Spleen (tissue), 7 donors: ENCODE data around the gene CCL11.

Experiments used
- POLR2A ChIP-seq, 3 donors: fragments of 450-650 bp; IDR thresholded peaks; one replicate each; pipeline ENCODE4 v1.5.1; 2017; ENCODE audit warnings: antibody characterized with exemption in 3 of 3, mild to moderate bottlenecking in 1 of 3
- POLR2AphosphoS5 ChIP-seq, 3 donors: sonication (generic); formaldehyde crosslinking; IDR thresholded peaks; one replicate each; pipeline ENCODE4 v1.5.1; 2017; ENCODE audit warnings: antibody characterized with exemption in 3 of 3
- TF ChIP-seq, protein P1 (sequence below), 11 experiments: fragments of 200-600 bp in 7 of 11; fragments of 450-650 bp in 4 of 11; sonication (generic) in 4 of 11; IDR thresholded peaks in 8 of 11; conservative IDR thresholded peaks in 3 of 11; 1 replicate in 7 of 11; 2 replicates in 4 of 11; pipeline versions ENCODE4 v1.4.0 to v1.8.0; 2016 to 2021; ENCODE audit warnings: antibody characterized with exemption in 11 of 11, inconsistent platforms in 4 of 11, mild to moderate bottlenecking in 1 of 11
- donor health status: DM: no; HTN: no; CAD: no; lungs with moderate emphysema.
- donor health status: DM: no; HTN: no; CAD: no.
- donor health status: DM: no; HTN: no; CAD: no.

GRCh38 chr17:34291721-34292348 is 6.3 kb downstream of the CCL11 start:
- TF ChIP-seq, protein P1, sequence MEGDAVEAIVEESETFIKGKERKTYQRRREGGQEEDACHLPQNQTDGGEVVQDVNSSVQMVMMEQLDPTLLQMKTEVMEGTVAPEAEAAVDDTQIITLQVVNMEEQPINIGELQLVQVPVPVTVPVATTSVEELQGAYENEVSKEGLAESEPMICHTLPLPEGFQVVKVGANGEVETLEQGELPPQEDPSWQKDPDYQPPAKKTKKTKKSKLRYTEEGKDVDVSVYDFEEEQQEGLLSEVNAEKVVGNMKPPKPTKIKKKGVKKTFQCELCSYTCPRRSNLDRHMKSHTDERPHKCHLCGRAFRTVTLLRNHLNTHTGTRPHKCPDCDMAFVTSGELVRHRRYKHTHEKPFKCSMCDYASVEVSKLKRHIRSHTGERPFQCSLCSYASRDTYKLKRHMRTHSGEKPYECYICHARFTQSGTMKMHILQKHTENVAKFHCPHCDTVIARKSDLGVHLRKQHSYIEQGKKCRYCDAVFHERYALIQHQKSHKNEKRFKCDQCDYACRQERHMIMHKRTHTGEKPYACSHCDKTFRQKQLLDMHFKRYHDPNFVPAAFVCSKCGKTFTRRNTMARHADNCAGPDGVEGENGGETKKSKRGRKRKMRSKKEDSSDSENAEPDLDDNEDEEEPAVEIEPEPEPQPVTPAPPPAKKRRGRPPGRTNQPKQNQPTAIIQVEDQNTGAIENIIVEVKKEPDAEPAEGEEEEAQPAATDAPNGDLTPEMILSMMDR (IDR thresholded peaks at IDR 0.05 in 8 of 11, conservative IDR thresholded peaks at IDR 0.05 in 3 of 11): no peak
- no peak for TF ChIP-seq POLR2A (IDR thresholded peaks at IDR 0.05)
- TF ChIP-seq POLR2AphosphoS5 (IDR thresholded peaks at IDR 0.05): no peak
